Measurements from ENCODE around the gene EFNB3. TPM values are rescaled to one million over a fixed set of nuclear protein-coding genes. Genes with fewer than 3 reads are reported as not detected.
A peak's percentile ranks its signal among the peaks of the same experiment; 100 is the strongest.

The EFNB3 gene
- polyA plus RNA-seq, 4 donors = 1.1 to 2.0 TPM; not detected in 2

DNA sequence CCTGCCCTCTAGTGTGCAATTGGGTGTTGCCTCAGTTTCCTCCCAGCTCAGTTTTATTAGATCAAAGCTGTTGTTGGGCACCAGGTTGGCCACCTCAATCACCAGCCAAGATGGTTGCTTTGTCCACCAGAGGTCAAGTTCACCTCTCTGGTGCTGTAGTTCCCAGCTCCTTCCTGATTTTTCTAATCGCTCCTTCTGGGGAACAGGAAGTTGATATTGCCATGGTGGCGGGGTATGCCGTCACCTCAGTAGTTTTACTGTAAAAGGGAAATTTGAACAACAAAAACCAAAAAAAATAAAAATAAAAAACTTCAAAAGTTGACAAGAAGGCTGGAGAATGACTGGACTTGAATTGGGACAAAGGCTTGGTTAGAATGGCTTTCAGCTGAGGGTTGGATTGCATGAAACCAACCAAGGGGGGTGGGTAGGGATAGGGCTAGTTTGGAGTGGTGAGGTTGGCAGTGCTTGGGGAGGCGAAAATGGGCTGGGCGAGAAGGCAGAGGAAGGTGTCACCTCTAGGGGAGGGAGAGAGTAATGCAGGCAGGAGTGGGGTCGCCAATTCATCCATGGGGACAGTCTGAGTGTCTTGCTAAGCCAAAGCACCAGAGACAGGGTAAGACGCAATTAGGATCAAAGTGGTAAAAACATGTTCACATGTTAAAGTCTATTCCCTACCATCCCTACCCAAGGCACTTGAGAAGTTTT is 6.2 kb downstream of the EFNB3 start:
- peaks cover 0 to 70% (median 3%) of the 10 kb centered on the region in 3 donors for H3K27me3 ChIP-seq (ENCODE audit: control insufficient read depth in 3 of 3, insufficient read depth in 3 of 3, low read length in 3 of 3)
- no peaks in the 10 kb centered on the region for H3K9me3 ChIP-seq (ENCODE audit: control insufficient read depth in 2 of 2, insufficient read depth in 1 of 2, low read depth in 1 of 2, low read length in 1 of 2)
- no peaks in the 10 kb centered on the region for H3K36me3 ChIP-seq (ENCODE audit: control insufficient read depth in 3 of 3, insufficient read depth in 2 of 3, low read depth in 1 of 3, low read length in 3 of 3)
- no peak overlapping the region for H3K4me3 ChIP-seq (ENCODE audit: low read depth in 1 of 3, low read length in 3 of 3)
- H3K27ac ChIP-seq (ENCODE audit: low read depth in 1 of 3, low read length in 2 of 3) = no peak overlapping the region
- H3K4me1 ChIP-seq (ENCODE audit: control insufficient read depth in 3 of 3, insufficient read depth in 2 of 3, low read depth in 1 of 3, low read length in 2 of 3) = peaks cover 0 to 2% (median 0%) of the 10 kb centered on the region in 3 donors
- FAIRE-seq = no peak
- DNase-seq = no peak
- WGBS, 3 donors = 72 to 80% (median 76%) methylated on average over 7 of the region's 7 CpGs

GRCh38 chr17:7712111-7712771 is 7.2 kb downstream of the EFNB3 start:
- 12 to 17% (median 15%) methylated on average over 18 to 19 of the region's 19 CpGs for WGBS, 3 donors
- Histone ChIP-seq H3K4me3 (ENCODE audit: low read depth in 1 of 3, low read length in 3 of 3) (no peak overlapping the region), H3K27me3 (ENCODE audit: control insufficient read depth in 3 of 3, insufficient read depth in 3 of 3, low read length in 3 of 3) (peaks cover 0 to 63% (median under 1%) of the 10 kb centered on the region in 3 donors), H3K36me3 (ENCODE audit: control insufficient read depth in 3 of 3, insufficient read depth in 2 of 3, low read depth in 1 of 3, low read length in 3 of 3) (no peaks in the 10 kb centered on the region), H3K4me1 (ENCODE audit: control insufficient read depth in 3 of 3, insufficient read depth in 2 of 3, low read depth in 1 of 3, low read length in 2 of 3) (peaks cover 0 to 9% (median 6%) of the 10 kb centered on the region in 3 donors), H3K27ac (ENCODE audit: low read depth in 1 of 3, low read length in 2 of 3) (no peak overlapping the region), H3K9me3 (ENCODE audit: control insufficient read depth in 2 of 2, insufficient read depth in 1 of 2, low read depth in 1 of 2, low read length in 1 of 2) (no peaks in the 10 kb centered on the region)
- DNase-seq (no peak), FAIRE-seq (no peak)

DNA sequence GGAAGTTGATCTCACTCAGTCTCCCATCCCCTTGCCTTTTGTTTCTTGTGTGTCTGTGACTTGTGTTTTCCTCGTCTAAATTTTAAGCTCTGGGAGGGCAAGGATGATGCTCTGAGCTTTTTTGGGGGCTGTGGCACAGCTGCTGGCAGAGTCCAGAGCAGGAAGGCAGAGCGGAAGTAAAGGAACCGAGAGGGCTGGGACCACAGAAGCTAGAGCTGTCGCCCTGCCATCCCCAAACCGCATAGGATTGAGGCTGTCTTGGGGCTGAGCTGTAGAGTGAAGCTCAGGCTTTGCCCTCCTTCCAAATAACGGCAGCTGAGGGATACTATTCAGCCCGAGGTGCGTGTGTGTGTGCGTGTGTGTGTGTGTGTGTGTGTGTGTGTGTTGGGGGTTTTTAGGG is 8.8 kb downstream of the EFNB3 start:
- H3K4me3 ChIP-seq (ENCODE audit: low read depth in 1 of 3, low read length in 3 of 3) = no peak overlapping the region
- WGBS, 3 donors = 26 to 53% (median 30%) methylated on average over 9 of the region's 9 CpGs
- no peak for FAIRE-seq

DNA sequence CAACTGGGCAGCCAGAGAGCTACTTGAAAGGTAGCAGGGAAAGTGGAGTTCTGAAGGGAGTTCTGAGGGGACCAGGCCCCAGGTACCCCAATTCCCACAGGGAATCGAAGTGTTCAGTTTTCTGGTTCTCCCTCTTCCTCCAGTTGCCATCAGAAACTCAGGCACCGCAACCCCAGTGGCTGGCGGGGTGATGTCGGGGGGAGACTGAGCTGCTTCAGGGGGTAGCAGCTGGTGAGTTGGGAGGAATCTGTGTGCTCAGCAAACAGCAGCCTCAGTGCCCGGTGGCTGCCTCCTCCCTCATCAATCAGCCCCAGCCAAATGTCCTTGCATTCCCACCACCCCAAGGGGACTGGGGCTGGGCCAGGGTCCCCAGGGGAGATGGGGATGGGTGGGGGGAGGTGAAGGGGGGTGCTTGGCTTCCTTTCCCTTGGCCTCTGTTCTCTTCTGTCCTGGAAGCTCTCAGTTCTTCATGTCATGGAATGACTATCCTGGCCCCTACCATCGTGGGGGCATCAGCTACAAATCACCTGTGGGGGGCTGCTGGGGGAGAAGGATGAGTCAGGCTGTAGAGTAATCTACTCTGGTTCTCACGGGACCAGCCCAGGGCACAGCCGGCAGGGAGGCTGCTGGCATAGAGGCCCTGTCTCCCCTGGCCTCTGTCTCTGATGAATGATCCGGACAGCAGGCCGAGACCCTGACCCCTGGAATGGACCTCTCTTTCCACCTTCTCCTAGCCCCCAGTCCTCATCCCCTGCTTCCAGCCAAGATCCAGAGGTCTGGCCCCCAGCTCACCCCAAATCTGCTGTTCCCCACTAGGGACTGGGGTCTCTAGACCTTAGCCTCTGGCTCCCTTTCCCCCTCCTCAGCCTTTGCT is 10.0 kb downstream of the EFNB3 start:
- H3K27ac ChIP-seq (ENCODE audit: low read depth in 1 of 3, low read length in 2 of 3) = no peak overlapping the region
- DNase-seq (no peak), FAIRE-seq (no peak)
- H3K4me1 ChIP-seq (ENCODE audit: control insufficient read depth in 3 of 3, insufficient read depth in 2 of 3, low read depth in 1 of 3, low read length in 2 of 3) = peaks cover 0 to 14% (median 6%) of the 10 kb centered on the region in 3 donors
- WGBS, 3 donors = 67 to 75% (median 69%) methylated on average over 10 of the region's 10 CpGs
- peaks cover 0 to 65% (median 0%) of the 10 kb centered on the region in 3 donors for H3K27me3 ChIP-seq (ENCODE audit: control insufficient read depth in 3 of 3, insufficient read depth in 3 of 3, low read length in 3 of 3)
- H3K4me3 ChIP-seq (ENCODE audit: low read depth in 1 of 3, low read length in 3 of 3) = no peak overlapping the region
- no peaks in the 10 kb centered on the region for H3K36me3 ChIP-seq (ENCODE audit: control insufficient read depth in 3 of 3, insufficient read depth in 2 of 3, low read depth in 1 of 3, low read length in 3 of 3)
- H3K9me3 ChIP-seq (ENCODE audit: control insufficient read depth in 2 of 2, insufficient read depth in 1 of 2, low read depth in 1 of 2, low read length in 1 of 2) = no peaks in the 10 kb centered on the region

More for the DNA sequence above, 8.8 kb downstream of the EFNB3 start:
- peaks cover 0 to 57% (median 0%) of the 10 kb centered on the region in 3 donors for H3K27me3 ChIP-seq (ENCODE audit: control insufficient read depth in 3 of 3, insufficient read depth in 3 of 3, low read length in 3 of 3)
- no peak for DNase-seq
- H3K36me3 ChIP-seq (ENCODE audit: control insufficient read depth in 3 of 3, insufficient read depth in 2 of 3, low read depth in 1 of 3, low read length in 3 of 3) = no peaks in the 10 kb centered on the region
- H3K27ac ChIP-seq (ENCODE audit: low read depth in 1 of 3, low read length in 2 of 3) = no peak overlapping the region
- H3K9me3 ChIP-seq (ENCODE audit: control insufficient read depth in 2 of 2, insufficient read depth in 1 of 2, low read depth in 1 of 2, low read length in 1 of 2) = no peaks in the 10 kb centered on the region
- peaks cover 0 to 14% (median 6%) of the 10 kb centered on the region in 3 donors for H3K4me1 ChIP-seq (ENCODE audit: control insufficient read depth in 3 of 3, insufficient read depth in 2 of 3, low read depth in 1 of 3, low read length in 2 of 3)

DNA sequence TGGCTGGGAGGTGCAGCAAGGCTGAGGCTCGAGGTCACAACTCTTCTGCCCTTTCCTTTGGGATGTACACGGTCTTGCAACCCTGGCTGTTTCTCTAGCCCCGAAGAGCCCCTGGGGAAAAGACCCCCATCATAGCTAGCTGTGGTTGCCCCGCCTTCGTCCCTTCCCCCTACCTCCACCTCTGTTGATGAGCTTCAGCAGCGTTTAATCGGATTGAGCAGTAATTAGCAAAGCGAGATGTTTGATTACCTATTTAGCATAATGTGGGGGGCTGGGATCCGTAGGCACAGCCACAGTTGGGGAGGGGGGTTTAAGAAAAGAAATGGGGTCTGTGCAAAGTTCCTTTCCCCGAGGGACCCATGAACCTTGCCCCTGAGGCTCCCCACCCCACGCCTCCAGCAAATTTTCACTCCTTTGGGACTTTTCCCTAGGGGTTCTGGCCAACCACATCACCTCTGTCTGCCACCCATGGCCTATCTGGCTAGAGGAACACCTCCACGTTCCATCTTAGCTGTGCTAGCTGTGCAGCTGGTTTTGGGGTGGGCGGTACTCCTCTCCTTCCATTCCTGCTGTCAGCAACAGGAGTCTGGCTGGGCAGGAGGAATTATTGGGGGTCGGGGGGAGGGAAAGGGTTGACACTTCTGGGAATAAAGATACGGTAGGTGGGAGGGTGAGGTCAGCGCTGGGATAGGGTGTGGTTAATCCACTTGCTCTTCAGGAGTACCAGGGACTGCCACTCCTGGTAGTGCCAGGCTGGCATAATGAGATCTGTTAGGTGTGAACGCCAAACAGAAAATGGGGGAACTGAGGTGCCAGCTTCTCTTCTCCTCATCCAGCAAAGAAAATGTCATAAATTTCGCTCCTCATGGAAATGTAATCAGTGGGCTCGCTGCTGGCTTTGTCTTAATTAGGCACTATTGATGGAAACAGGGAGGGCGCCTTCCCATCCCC is 11.2 kb downstream of the EFNB3 start:
- H3K27ac ChIP-seq (ENCODE audit: low read depth in 1 of 3, low read length in 2 of 3) = peak overlapping the region in 1 of 3 donors; percentile 54
- no peaks in the 10 kb centered on the region for H3K9me3 ChIP-seq (ENCODE audit: control insufficient read depth in 2 of 2, insufficient read depth in 1 of 2, low read depth in 1 of 2, low read length in 1 of 2)
- DNase-seq (no peak), FAIRE-seq (no peak)
- WGBS, 3 donors = 21 to 36% (median 25%) methylated on average over 19 to 20 of the region's 20 CpGs
- H3K4me1 ChIP-seq (ENCODE audit: control insufficient read depth in 3 of 3, insufficient read depth in 2 of 3, low read depth in 1 of 3, low read length in 2 of 3) = peaks cover 0 to 14% (median 6%) of the 10 kb centered on the region in 3 donors
- H3K36me3 ChIP-seq (ENCODE audit: control insufficient read depth in 3 of 3, insufficient read depth in 2 of 3, low read depth in 1 of 3, low read length in 3 of 3) = no peaks in the 10 kb centered on the region
- H3K27me3 ChIP-seq (ENCODE audit: control insufficient read depth in 3 of 3, insufficient read depth in 3 of 3, low read length in 3 of 3) = peaks cover 0 to 69% (median 0%) of the 10 kb centered on the region in 3 donors
- peak overlapping the region in 1 of 3 donors; percentile 65 for H3K4me3 ChIP-seq (ENCODE audit: low read depth in 1 of 3, low read length in 3 of 3)

GRCh38 chr17:7716901-7717755 is 12.1 kb downstream of the EFNB3 start, which contains the start of gene DNAH2:
Gene DNAH2 (plus strand): TSS chr17:7717744. CDS start chr17:7719735, 1,991 bp downstream.
- Histone ChIP-seq H3K27me3 (ENCODE audit: control insufficient read depth in 3 of 3, insufficient read depth in 3 of 3, low read length in 3 of 3) (peaks cover 0 to 62% (median 0%) of the 10 kb centered on the region in 3 donors), H3K4me1 (ENCODE audit: control insufficient read depth in 3 of 3, insufficient read depth in 2 of 3, low read depth in 1 of 3, low read length in 2 of 3) (peaks cover 0 to 14% (median 6%) of the 10 kb centered on the region in 3 donors), H3K27ac (ENCODE audit: low read depth in 1 of 3, low read length in 2 of 3) (peak within 1 kb of the TSS in 1 of 3 donors; percentile 54), H3K9me3 (ENCODE audit: control insufficient read depth in 2 of 2, insufficient read depth in 1 of 2, low read depth in 1 of 2, low read length in 1 of 2) (no peaks in the 10 kb centered on the region), H3K4me3 (ENCODE audit: low read depth in 1 of 3, low read length in 3 of 3) (peak within 1 kb of the TSS; percentile 31 to 65 (median 33)), H3K36me3 (ENCODE audit: control insufficient read depth in 3 of 3, insufficient read depth in 2 of 3, low read depth in 1 of 3, low read length in 3 of 3) (no peaks in the 10 kb centered on the region)
- DNase-seq = peak; percentile 53 to 88
- FAIRE-seq = no peak
- WGBS, 3 donors = 1% methylated on average over 51 to 64 of the region's 64 CpGs

DNA sequence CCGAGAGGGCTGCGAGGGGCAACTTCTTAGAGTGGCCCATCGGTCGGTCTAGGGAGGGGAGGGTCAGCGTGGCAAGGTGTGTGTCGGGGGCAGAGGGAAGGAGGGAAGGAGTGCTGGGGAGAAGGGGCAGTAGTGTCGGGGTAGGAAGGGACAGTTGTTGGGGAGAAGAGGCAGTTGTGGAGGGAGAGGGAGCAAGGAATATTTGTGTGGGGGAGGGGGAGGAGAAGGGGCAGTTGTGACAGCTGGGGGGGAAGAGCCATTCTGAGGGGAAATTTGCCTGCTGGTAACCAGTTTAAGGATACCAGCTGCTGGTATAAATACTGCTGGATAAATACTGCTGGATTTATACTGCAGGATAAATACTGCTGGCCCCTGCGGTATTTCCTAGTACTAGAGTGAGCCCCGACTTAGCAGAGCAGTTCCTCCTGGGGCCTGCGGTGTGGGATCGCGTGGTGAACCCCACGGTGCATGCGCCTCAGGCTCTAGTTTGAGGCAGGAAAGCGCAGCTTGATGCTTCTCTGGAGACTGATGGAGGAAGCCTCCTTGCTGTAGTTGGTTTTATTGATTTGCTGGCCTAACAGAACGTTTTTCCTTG is 12.9 kb downstream of the EFNB3 start:
- Histone ChIP-seq H3K27ac (ENCODE audit: low read depth in 1 of 3, low read length in 2 of 3) (no peak overlapping the region), H3K36me3 (ENCODE audit: control insufficient read depth in 3 of 3, insufficient read depth in 2 of 3, low read depth in 1 of 3, low read length in 3 of 3) (no peaks in the 10 kb centered on the region), H3K4me3 (ENCODE audit: low read depth in 1 of 3, low read length in 3 of 3) (peak overlapping the region; percentile 31 to 65 (median 33)), H3K4me1 (ENCODE audit: control insufficient read depth in 3 of 3, insufficient read depth in 2 of 3, low read depth in 1 of 3, low read length in 2 of 3) (peaks cover 0 to 14% (median 6%) of the 10 kb centered on the region in 3 donors), H3K9me3 (ENCODE audit: control insufficient read depth in 2 of 2, insufficient read depth in 1 of 2, low read depth in 1 of 2, low read length in 1 of 2) (no peaks in the 10 kb centered on the region), H3K27me3 (ENCODE audit: control insufficient read depth in 3 of 3, insufficient read depth in 3 of 3, low read length in 3 of 3) (peaks cover 0 to 58% (median 0%) of the 10 kb centered on the region in 3 donors)
- WGBS, 3 donors = 2 to 5% (median 3%) methylated on average over 16 of the region's 16 CpGs
- FAIRE-seq (no peak), DNase-seq (peak; percentile 32 to 44)

Measured in small intestine (tissue), 7 donors.